IPS DF 19.7 (cell line): ENCODE data around the gene SMIM10.
"Not testable (repeated sequence)": the region's sequence is repeated elsewhere in the genome, so short reads cannot be mapped to it uniquely, and the experiment has no call there.

Source experiments
- DNase-seq: peaks from one replicate; pipeline ENCODE4 v3.0.0-alpha.2; 2013; ENCODE audit warnings: low read depth, low spot score

Gene SMIM10

GRCh38 chrX:135010921-135011320 is 20.1 kb downstream of the SMIM10 start:
- DNase-seq, result no peak

GRCh38 chrX:135015523-135016245 is 24.9 kb downstream of the SMIM10 start:
- no peak for DNase-seq

GRCh38 chrX:135019890-135020289 is 29.1 kb downstream of the SMIM10 start:
- DNase-seq, result not testable (repeated sequence)

GRCh38 chrX:135023791-135024190 is 33.0 kb downstream of the SMIM10 start:
- not testable (repeated sequence) for DNase-seq

GRCh38 chrX:135024526-135024925 is 33.7 kb downstream of the SMIM10 start:
- DNase-seq, result no peak

GRCh38 chrX:135030207-135030963 is 39.6 kb downstream of the SMIM10 start:
- not testable (repeated sequence) for DNase-seq

GRCh38 chrX:135041149-135042123 is 50.6 kb downstream of the SMIM10 start:
- DNase-seq, result not testable (repeated sequence)
